Caco-2 (cell line): ENCODE data around the gene ARFGEF2. TPM values are rescaled to one million over a fixed set of nuclear protein-coding genes. Genes with fewer than 3 reads are reported as not detected.

Source experiments
- BruUV-seq: library from RNA; stranded (reverse); fragments of 400-500 nt; replicated peaks from 2 replicates; lab custom pipeline; 2021; lab: Mats Ljungman, UMichigan
- CTCF ChIA-PET: fragments of 300-600 bp; sonication (Branson Sonifier 250); formaldehyde crosslinking; loops from one replicate; lab custom pipeline; 2022; ENCODE audit warnings: antibody characterized with exemption; lab: Charles Lee
- POLR2A ChIA-PET: fragments of 300-600 bp; sonication (Branson Sonifier 250); formaldehyde crosslinking; loops from one replicate; lab custom pipeline; 2022; ENCODE audit warnings: antibody characterized with exemption; lab: Charles Lee
- DNase-seq, 2 experiments: peaks; one replicate each; pipeline versions ENCODE4 v3.0.0 to v3.0.0-alpha.2; 2020 to 2022
- H3K27me3 ChIP-seq: replicated peaks from 2 replicates; pipeline ENCODE4 v1.6.0; 2011; ENCODE audit warnings: low read length; ENCODE audit not compliant: control insufficient read depth, insufficient read depth
- H3K36me3 ChIP-seq: 2 replicates; pipeline ENCODE4 v1.5.1; 2011; ENCODE audit warnings: low read length; ENCODE audit not compliant: control insufficient read depth, insufficient read depth
- H3K4me1 ChIP-seq: fragments of 250-450 bp; sonication (Bioruptor Pico); 2 replicates; pipeline ENCODE4 v1.5.1; 2020; ENCODE audit warnings: mild to moderate bottlenecking
- H3K4me3 ChIP-seq: 2 replicates; pipeline ENCODE4 v1.5.1; 2011; ENCODE audit warnings: low read depth, mild to moderate bottlenecking, control low read depth, low read length
- H3K9me3 ChIP-seq: fragments of 250-450 bp; sonication (Bioruptor Pico); 2 replicates; pipeline ENCODE4 v1.5.1; 2020; ENCODE audit warnings: mild to moderate bottlenecking, moderate library complexity
- H3K27ac Mint-ChIP-seq: one replicate; pipeline ENCODE4 v1.8.0; 2022; ENCODE audit warnings: mixed read lengths; ENCODE audit not compliant: unreplicated experiment
- H3K27me3 Mint-ChIP-seq: one replicate; pipeline ENCODE4 v1.8.0; 2022; ENCODE audit warnings: mixed read lengths; ENCODE audit not compliant: insufficient read depth, unreplicated experiment
- H3K36me3 Mint-ChIP-seq: one replicate; pipeline ENCODE4 v1.8.0; 2022; ENCODE audit warnings: mild to moderate bottlenecking, mixed read lengths; ENCODE audit not compliant: insufficient read depth, unreplicated experiment
- H3K4me1 Mint-ChIP-seq: one replicate; pipeline ENCODE4 v1.8.0; 2022; ENCODE audit warnings: low read depth, mixed read lengths; ENCODE audit not compliant: unreplicated experiment
- H3K4me3 Mint-ChIP-seq: one replicate; pipeline ENCODE4 v1.8.0; 2022; ENCODE audit warnings: mild to moderate bottlenecking, moderate library complexity, mixed read lengths; ENCODE audit not compliant: unreplicated experiment
- H3K9me3 Mint-ChIP-seq: one replicate; pipeline ENCODE4 v1.8.0; 2022; ENCODE audit warnings: mixed read lengths; ENCODE audit not compliant: unreplicated experiment
- CTCF ChIP-seq, 2 experiments: fragments of 200-600 bp in 1 of 2; IDR thresholded peaks; 1 replicate in 1 of 2; 2 replicates in 1 of 2; pipeline versions ENCODE4 v1.5.1 to v1.8.0; 2011 to 2022; ENCODE audit warnings: antibody characterized with exemption in 1 of 2, control low read depth in 1 of 2, inconsistent platforms in 1 of 2, low read depth in 1 of 2, low read length in 1 of 2, mild to moderate bottlenecking in 1 of 2, moderate library complexity in 1 of 2; ENCODE audit not compliant: insufficient read depth in 1 of 2, severe bottlenecking in 1 of 2, unreplicated experiment in 1 of 2
- intact Hi-C: fragments of 100-400 bp; cut with micrococcal nuclease; formaldehyde crosslinking; loops from one replicate; pipeline ENCODE4 v1.10.0; 2022; ENCODE audit not compliant: unreplicated experiment
- total RNA-seq: library from RNA; stranded (reverse); gene quantifications from 2 replicates; pipeline ENCODE4 v1.2.3, GENCODE V29; 2022

ARFGEF2 gene
- total RNA-seq, 1 experiment from 2014 or later = 78.8 TPM

GRCh38 chr20:48957053-48957481 is 35.6 kb downstream of the ARFGEF2 start:
- Mint-ChIP-seq H3K36me3 (peaks cover 70% of the 10 kb centered on the region), H3K9me3 (no peaks in the 10 kb centered on the region), H3K27me3 (no peaks in the 10 kb centered on the region), H3K4me3 (no peak overlapping the region), H3K27ac (no peak overlapping the region), H3K4me1 (no peaks in the 10 kb centered on the region)
- intact Hi-C loops = no loop called here
- CTCF ChIA-PET = no interaction called here
- TF ChIP-seq CTCF (IDR thresholded peaks at IDR 0.05; ENCODE audit: insufficient read depth in 1 of 2, low read depth in 1 of 2, low read length in 1 of 2, severe bottlenecking in 1 of 2, unreplicated experiment in 1 of 2) = no peak
- BruUV-seq = no TSS peak
- Histone ChIP-seq H3K27me3 (no peaks in the 10 kb centered on the region), H3K9me3 (no peaks in the 10 kb centered on the region), H3K36me3 (peaks cover 2% of the 10 kb centered on the region), H3K4me3 (no peak overlapping the region), H3K4me1 (no peaks in the 10 kb centered on the region)
- no peak for DNase-seq
- POLR2A ChIA-PET = no interaction called here

- no peaks in the 10 kb centered on the region for H3K27me3 ChIP-seq
- no peaks in the 10 kb centered on the region for H3K9me3 Mint-ChIP-seq
- no peaks in the 10 kb centered on the region for H3K9me3 ChIP-seq
- no peak overlapping the region for H3K27ac Mint-ChIP-seq
- peaks cover 3% of the 10 kb centered on the region for H3K36me3 ChIP-seq
- no peaks in the 10 kb centered on the region for H3K27me3 Mint-ChIP-seq
- intact Hi-C loops = no loop called here
- BruUV-seq = no TSS peak
- no peak for DNase-seq
- CTCF ChIA-PET = no interaction called here
- POLR2A ChIA-PET = interaction anchor here (0.5 kb wide), 1 partner anchor 230 kb away, joined by 13 read pairs; no protein-coding TSS in a partner anchor
- H3K36me3 Mint-ChIP-seq = peaks cover 66% of the 10 kb centered on the region
- H3K4me3 Mint-ChIP-seq = no peak overlapping the region
- no peak for TF ChIP-seq CTCF (IDR thresholded peaks at IDR 0.05; ENCODE audit: insufficient read depth in 1 of 2, low read depth in 1 of 2, low read length in 1 of 2, severe bottlenecking in 1 of 2, unreplicated experiment in 1 of 2)
- H3K4me1 Mint-ChIP-seq = no peaks in the 10 kb centered on the region
- H3K4me1 ChIP-seq = no peaks in the 10 kb centered on the region
- H3K4me3 ChIP-seq = no peak overlapping the region
Observed at GRCh38 chr20:48957533-48957932, 36.0 kb downstream of the ARFGEF2 start.

GRCh38 chr20:48958743-48959142 is 37.2 kb downstream of the ARFGEF2 start:
- Mint-ChIP-seq H3K36me3 (peaks cover 66% of the 10 kb centered on the region), H3K9me3 (no peaks in the 10 kb centered on the region), H3K27me3 (no peaks in the 10 kb centered on the region), H3K27ac (no peak overlapping the region), H3K4me1 (no peaks in the 10 kb centered on the region), H3K4me3 (no peak overlapping the region)
- no peak for DNase-seq
- ChIA-PET CTCF (no interaction called here), POLR2A (no interaction called here)
- Histone ChIP-seq H3K27me3 (no peaks in the 10 kb centered on the region), H3K36me3 (peaks cover 1% of the 10 kb centered on the region), H3K9me3 (no peaks in the 10 kb centered on the region), H3K4me3 (no peak overlapping the region), H3K4me1 (no peaks in the 10 kb centered on the region)
- BruUV-seq = no TSS peak
- intact Hi-C loops = no loop called here
- TF ChIP-seq CTCF (IDR thresholded peaks at IDR 0.05; ENCODE audit: insufficient read depth in 1 of 2, low read depth in 1 of 2, low read length in 1 of 2, severe bottlenecking in 1 of 2, unreplicated experiment in 1 of 2) = no peak
